ENCODE results near the gene MYBBP1A. TPM values are rescaled to one million over a fixed set of nuclear protein-coding genes. Genes with fewer than 3 reads are reported as not detected.

Gene MYBBP1A
- total and polyA plus RNA-seq, 2 donors (not counting 1 experiment from before 2014, with no cell fraction given): 72.4 to 74.4 TPM

DNA sequence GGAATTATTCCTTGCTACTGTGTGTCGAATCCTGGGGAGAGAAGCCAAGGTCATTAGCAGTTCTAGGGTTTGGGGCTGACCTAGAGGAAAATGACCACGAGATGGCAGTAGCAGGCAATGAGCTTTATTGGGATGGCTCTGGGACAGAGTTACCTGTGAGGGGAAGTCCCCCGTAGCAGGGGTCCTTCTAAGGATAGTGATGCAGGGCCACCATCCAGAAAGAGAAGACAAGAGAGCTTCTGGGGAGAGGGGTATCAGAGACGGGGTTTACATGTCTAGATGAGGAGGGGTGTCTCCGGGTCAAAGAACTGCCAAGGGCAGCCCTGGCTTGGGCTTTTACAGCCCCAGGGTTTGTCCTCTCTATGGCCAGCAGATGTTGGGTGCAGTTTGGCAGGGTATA lies 11.6 kb upstream of the MYBBP1A start:
- peaks cover 13 to 17% of the 10 kb centered on the region in 2 donors for H3K4me1 ChIP-seq (ENCODE audit: control insufficient read depth in 2 of 2, insufficient read depth in 2 of 2, low read length in 2 of 2)
- peaks cover 20% of the 10 kb centered on the region for H3K4me1 Mint-ChIP-seq
- no peaks in the 10 kb centered on the region for H3K27me3 Mint-ChIP-seq
- H3K4me3 Mint-ChIP-seq: no peak overlapping the region
- TF ChIP-seq, protein P1, sequence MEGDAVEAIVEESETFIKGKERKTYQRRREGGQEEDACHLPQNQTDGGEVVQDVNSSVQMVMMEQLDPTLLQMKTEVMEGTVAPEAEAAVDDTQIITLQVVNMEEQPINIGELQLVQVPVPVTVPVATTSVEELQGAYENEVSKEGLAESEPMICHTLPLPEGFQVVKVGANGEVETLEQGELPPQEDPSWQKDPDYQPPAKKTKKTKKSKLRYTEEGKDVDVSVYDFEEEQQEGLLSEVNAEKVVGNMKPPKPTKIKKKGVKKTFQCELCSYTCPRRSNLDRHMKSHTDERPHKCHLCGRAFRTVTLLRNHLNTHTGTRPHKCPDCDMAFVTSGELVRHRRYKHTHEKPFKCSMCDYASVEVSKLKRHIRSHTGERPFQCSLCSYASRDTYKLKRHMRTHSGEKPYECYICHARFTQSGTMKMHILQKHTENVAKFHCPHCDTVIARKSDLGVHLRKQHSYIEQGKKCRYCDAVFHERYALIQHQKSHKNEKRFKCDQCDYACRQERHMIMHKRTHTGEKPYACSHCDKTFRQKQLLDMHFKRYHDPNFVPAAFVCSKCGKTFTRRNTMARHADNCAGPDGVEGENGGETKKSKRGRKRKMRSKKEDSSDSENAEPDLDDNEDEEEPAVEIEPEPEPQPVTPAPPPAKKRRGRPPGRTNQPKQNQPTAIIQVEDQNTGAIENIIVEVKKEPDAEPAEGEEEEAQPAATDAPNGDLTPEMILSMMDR (IDR thresholded peaks at IDR 0.05): peak; percentile 69
- TF ChIP-seq EZH2 (IDR thresholded peaks at IDR 0.05; ENCODE audit: borderline replicate concordance, insufficient read depth, low read depth, low read length, poor library complexity, severe bottlenecking): no peak
- H3K27ac ChIP-seq (ENCODE audit: low read length in 2 of 2): no peak overlapping the region
- intact Hi-C loops (cut with micrococcal nuclease): loop anchor here (1.0 to 10.0 kb wide), 5 partner anchors 60 to 352 kb away; partner anchors contain the start of genes CHRNE, PELP1 and PSMB6
- ChIA-PET CTCF (interaction anchor here (0.7 to 5.1 kb wide), 28 partner anchors 11 to 417 kb away, joined by 3 to 65 read pairs (median 4); partner anchors contain the start of genes CHRNE and MYBBP1A), POLR2A (interaction anchor here (1.5 kb wide), 1 partner anchor 12 kb away, joined by 5 read pairs; the partner anchor contains the start of gene MYBBP1A)
- no peaks in the 10 kb centered on the region for H3K9me3 Mint-ChIP-seq (ENCODE audit: insufficient read depth)
- H3K4me2 ChIP-seq (replicated peaks; ENCODE audit: low read depth, low read length, poor library complexity, severe bottlenecking): no peak overlapping the region
- H3K4me3 ChIP-seq (ENCODE audit: control extremely low read depth in 1 of 5, extremely low read depth in 1 of 5, insufficient read depth in 1 of 5, low read depth in 2 of 5, low read length in 4 of 5): no peak overlapping the region
- no peak overlapping the region for H2AFZ ChIP-seq (ENCODE audit: insufficient read depth, low read depth, low read length, poor library complexity, severe bottlenecking)
- DNase-seq (peak; percentile 63), ATAC-seq (ENCODE audit: low read depth) (peak; percentile 60)
- H3K27ac Mint-ChIP-seq: no peak overlapping the region
- no peaks in the 10 kb centered on the region for H3K9me3 ChIP-seq (ENCODE audit: control extremely low read depth in 1 of 3, control insufficient read depth in 2 of 3, insufficient read depth in 1 of 3, low read length in 2 of 3)
- 35% methylated on average over 5 of the region's 5 CpGs for WGBS (ENCODE audit: insufficient coverage)
- no peaks in the 10 kb centered on the region for H4K20me1 ChIP-seq (ENCODE audit: control insufficient read depth, insufficient read depth, low read length, poor library complexity, severe bottlenecking)
- no peaks in the 10 kb centered on the region for H3K79me2 ChIP-seq (ENCODE audit: control insufficient read depth, insufficient read depth, low read length)
- peaks cover 0 to 2% (median 0%) of the 10 kb centered on the region in 4 experiments for H3K27me3 ChIP-seq (replicated peaks in 1 of 4; ENCODE audit: control extremely low read depth in 1 of 4, control insufficient read depth in 3 of 4, insufficient read depth in 4 of 4, low read length in 3 of 4)
- no peak overlapping the region for H3K9ac ChIP-seq (ENCODE audit: low read length)
- no peaks in the 10 kb centered on the region for H3K36me3 ChIP-seq (replicated peaks in 1 of 2; ENCODE audit: control extremely low read depth in 1 of 2, control insufficient read depth in 1 of 2, extremely low read depth in 1 of 2, insufficient read depth in 2 of 2, low read length in 1 of 2)

Data from B cell (primary cell).